Stimulated activated CD8-positive, alpha-beta memory T cell treated with anti-CD3 and anti-CD28 coated beads, Interleukin-4, amount 100 ng/mL, for 48 hours (primary cell): ENCODE data around the gene MDFIC.

Experiments
- DNase-seq: peaks from one replicate; pipeline ENCODE4 v3.0.0-alpha.2; 2020

The MDFIC gene

GRCh38 chr7:115005251-115005650 is 83.4 kb downstream of the MDFIC start:
- DNase-seq = no peak

GRCh38 chr7:115005953-115006352 is 84.1 kb downstream of the MDFIC start:
- DNase-seq = no peak

- no peak for DNase-seq
Measured at GRCh38 chr7:115007751-115008150, 85.9 kb downstream of the MDFIC start.

GRCh38 chr7:115008465-115009114 is 86.7 kb downstream of the MDFIC start:
- no peak for DNase-seq

GRCh38 chr7:115009139-115009538 is 87.2 kb downstream of the MDFIC start:
- DNase-seq = no peak

GRCh38 chr7:115009736-115010440 is 88.0 kb downstream of the MDFIC start:
- no peak for DNase-seq

GRCh38 chr7:115010441-115010820 is 88.5 kb downstream of the MDFIC start:
- DNase-seq = no peak

GRCh38 chr7:115013886-115014285 is 92.0 kb downstream of the MDFIC start:
- no peak for DNase-seq

- no peak for DNase-seq
Measured at GRCh38 chr7:115014794-115015193, 92.9 kb downstream of the MDFIC start.

GRCh38 chr7:115015619-115016018 is 93.7 kb downstream of the MDFIC start:
- no peak for DNase-seq

- DNase-seq = no peak
Measured at GRCh38 chr7:115019882-115020605, 98.2 kb downstream of the MDFIC start.

GRCh38 chr7:115023219-115023618 is 101.3 kb downstream of the MDFIC start:
- DNase-seq = no peak

GRCh38 chr7:115024276-115024675 is 102.4 kb downstream of the MDFIC start:
- no peak for DNase-seq

- DNase-seq = no peak
Measured at GRCh38 chr7:115032715-115033703, 111.1 kb downstream of the MDFIC start.

GRCh38 chr7:115033917-115034459 is 112.1 kb downstream of the MDFIC start:
- no peak for DNase-seq

- no peak for DNase-seq
Measured at GRCh38 chr7:115034515-115034914, 112.6 kb downstream of the MDFIC start.

GRCh38 chr7:115037128-115037802 is 115.4 kb downstream of the MDFIC start:
- no peak for DNase-seq

GRCh38 chr7:115038158-115038557 is 116.3 kb downstream of the MDFIC start:
- DNase-seq = no peak

- DNase-seq = no peak
Measured at GRCh38 chr7:115040057-115040456, 118.2 kb downstream of the MDFIC start.

GRCh38 chr7:115040495-115040894 is 118.6 kb downstream of the MDFIC start:
- no peak for DNase-seq

- no peak for DNase-seq
Measured at GRCh38 chr7:115042596-115042995, 120.7 kb downstream of the MDFIC start.

GRCh38 chr7:115043605-115044004 is 121.7 kb downstream of the MDFIC start:
- no peak for DNase-seq
